SK-N-SH (cell line): Measurements from ENCODE around the gene RABEPK.
"Not testable (repeated sequence)": the region's sequence is repeated elsewhere in the genome, so short reads cannot be mapped to it uniquely, and the experiment has no call there.

Experiments
- EP300 ChIP-seq, 2 experiments: IDR thresholded peaks; 2 replicates each; pipeline versions ENCODE4 v1.4.0 to v1.6.1; 2012; ENCODE audit warnings: borderline replicate concordance in 1 of 2, low read depth in 1 of 2, low read length in 1 of 2
- EZH2phosphoT487 ChIP-seq: fragments of 200-600 bp; sonication (generic); IDR thresholded peaks from 2 replicates; pipeline ENCODE4 v1.6.1; 2017; ENCODE audit warnings: low read depth, mixed run types, mild to moderate bottlenecking, antibody characterized with exemption, moderate library complexity, borderline replicate concordance
- JUND ChIP-seq: IDR thresholded peaks from 2 replicates; pipeline ENCODE4 v1.4.0; 2012
- NFIC ChIP-seq: IDR thresholded peaks from 2 replicates; pipeline ENCODE4 v1.4.0; 2012; ENCODE audit warnings: borderline replicate concordance
- POLR2AphosphoS5 ChIP-seq: IDR thresholded peaks from 2 replicates; pipeline ENCODE4 v1.6.1; 2012; ENCODE audit warnings: low read depth, low read length
- RCOR1 ChIP-seq: fragments of 150-350 bp; IDR thresholded peaks from 2 replicates; pipeline ENCODE4 v1.6.1; 2017; ENCODE audit warnings: antibody characterized with exemption, low read length
- RXRA ChIP-seq: IDR thresholded peaks from 2 replicates; pipeline ENCODE4 v1.4.0; 2012; ENCODE audit warnings: low read depth, mild to moderate bottlenecking, borderline replicate concordance
- TCF12 ChIP-seq: IDR thresholded peaks from 2 replicates; pipeline ENCODE4 v1.4.0; 2012
- ZBTB33 ChIP-seq: IDR thresholded peaks from 2 replicates; pipeline ENCODE4 v1.4.0; 2012; ENCODE audit warnings: low read depth, borderline replicate concordance
- TF ChIP-seq, protein P1 (sequence below): fragments of 200-600 bp; sonication (generic); IDR thresholded peaks from 2 replicates; pipeline ENCODE4 v1.6.1; 2017; ENCODE audit warnings: antibody characterized with exemption, mild to moderate bottlenecking, moderate library complexity
- TF ChIP-seq, protein P2 (sequence below): IDR thresholded peaks from 2 replicates; pipeline ENCODE4 v1.6.1; 2012; ENCODE audit warnings: mild to moderate bottlenecking, low read depth, low read length, moderate library complexity
- TF ChIP-seq, protein P3 (sequence below): IDR thresholded peaks from 2 replicates; pipeline ENCODE4 v1.4.0; 2012; ENCODE audit warnings: low read depth
- TF ChIP-seq, protein P4 (sequence below): IDR thresholded peaks from 2 replicates; pipeline ENCODE4; 2012

DNA sequence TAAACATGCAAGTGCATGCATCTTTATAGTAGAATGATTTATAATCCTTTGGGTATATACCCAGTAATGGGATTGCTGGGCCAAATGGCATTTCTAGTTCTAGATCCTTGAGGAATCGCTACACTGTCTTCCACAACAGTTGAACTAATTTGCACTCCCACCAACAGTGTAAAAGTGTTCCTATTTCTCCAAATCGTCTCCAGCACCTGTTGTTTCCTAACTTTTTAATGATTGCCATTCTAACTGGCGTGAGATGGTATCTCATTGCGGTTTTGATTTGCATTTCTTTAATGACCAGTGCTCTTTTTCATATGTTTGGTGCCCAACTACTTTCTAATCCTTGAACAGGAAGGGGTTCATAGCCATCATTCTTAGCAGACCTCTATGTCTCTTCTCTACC is 18.6 kb upstream of the RABEPK start:
- TF ChIP-seq JUND; ZBTB33; RXRA; RCOR1; POLR2AphosphoS5; NFIC; TCF12; EP300 (IDR thresholded peaks at IDR 0.05; ENCODE audit: borderline replicate concordance in 1 of 2, low read depth in 1 of 2, low read length in 1 of 2); EZH2phosphoT487: not testable (repeated sequence)
- TF ChIP-seq, protein P1, sequence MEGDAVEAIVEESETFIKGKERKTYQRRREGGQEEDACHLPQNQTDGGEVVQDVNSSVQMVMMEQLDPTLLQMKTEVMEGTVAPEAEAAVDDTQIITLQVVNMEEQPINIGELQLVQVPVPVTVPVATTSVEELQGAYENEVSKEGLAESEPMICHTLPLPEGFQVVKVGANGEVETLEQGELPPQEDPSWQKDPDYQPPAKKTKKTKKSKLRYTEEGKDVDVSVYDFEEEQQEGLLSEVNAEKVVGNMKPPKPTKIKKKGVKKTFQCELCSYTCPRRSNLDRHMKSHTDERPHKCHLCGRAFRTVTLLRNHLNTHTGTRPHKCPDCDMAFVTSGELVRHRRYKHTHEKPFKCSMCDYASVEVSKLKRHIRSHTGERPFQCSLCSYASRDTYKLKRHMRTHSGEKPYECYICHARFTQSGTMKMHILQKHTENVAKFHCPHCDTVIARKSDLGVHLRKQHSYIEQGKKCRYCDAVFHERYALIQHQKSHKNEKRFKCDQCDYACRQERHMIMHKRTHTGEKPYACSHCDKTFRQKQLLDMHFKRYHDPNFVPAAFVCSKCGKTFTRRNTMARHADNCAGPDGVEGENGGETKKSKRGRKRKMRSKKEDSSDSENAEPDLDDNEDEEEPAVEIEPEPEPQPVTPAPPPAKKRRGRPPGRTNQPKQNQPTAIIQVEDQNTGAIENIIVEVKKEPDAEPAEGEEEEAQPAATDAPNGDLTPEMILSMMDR = not testable (repeated sequence)
- TF ChIP-seq, protein P2, sequence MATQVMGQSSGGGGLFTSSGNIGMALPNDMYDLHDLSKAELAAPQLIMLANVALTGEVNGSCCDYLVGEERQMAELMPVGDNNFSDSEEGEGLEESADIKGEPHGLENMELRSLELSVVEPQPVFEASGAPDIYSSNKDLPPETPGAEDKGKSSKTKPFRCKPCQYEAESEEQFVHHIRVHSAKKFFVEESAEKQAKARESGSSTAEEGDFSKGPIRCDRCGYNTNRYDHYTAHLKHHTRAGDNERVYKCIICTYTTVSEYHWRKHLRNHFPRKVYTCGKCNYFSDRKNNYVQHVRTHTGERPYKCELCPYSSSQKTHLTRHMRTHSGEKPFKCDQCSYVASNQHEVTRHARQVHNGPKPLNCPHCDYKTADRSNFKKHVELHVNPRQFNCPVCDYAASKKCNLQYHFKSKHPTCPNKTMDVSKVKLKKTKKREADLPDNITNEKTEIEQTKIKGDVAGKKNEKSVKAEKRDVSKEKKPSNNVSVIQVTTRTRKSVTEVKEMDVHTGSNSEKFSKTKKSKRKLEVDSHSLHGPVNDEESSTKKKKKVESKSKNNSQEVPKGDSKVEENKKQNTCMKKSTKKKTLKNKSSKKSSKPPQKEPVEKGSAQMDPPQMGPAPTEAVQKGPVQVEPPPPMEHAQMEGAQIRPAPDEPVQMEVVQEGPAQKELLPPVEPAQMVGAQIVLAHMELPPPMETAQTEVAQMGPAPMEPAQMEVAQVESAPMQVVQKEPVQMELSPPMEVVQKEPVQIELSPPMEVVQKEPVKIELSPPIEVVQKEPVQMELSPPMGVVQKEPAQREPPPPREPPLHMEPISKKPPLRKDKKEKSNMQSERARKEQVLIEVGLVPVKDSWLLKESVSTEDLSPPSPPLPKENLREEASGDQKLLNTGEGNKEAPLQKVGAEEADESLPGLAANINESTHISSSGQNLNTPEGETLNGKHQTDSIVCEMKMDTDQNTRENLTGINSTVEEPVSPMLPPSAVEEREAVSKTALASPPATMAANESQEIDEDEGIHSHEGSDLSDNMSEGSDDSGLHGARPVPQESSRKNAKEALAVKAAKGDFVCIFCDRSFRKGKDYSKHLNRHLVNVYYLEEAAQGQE = not testable (repeated sequence)
- TF ChIP-seq, protein P3, sequence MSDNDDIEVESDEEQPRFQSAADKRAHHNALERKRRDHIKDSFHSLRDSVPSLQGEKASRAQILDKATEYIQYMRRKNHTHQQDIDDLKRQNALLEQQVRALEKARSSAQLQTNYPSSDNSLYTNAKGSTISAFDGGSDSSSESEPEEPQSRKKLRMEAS = not testable (repeated sequence)
- TF ChIP-seq, protein P4, sequence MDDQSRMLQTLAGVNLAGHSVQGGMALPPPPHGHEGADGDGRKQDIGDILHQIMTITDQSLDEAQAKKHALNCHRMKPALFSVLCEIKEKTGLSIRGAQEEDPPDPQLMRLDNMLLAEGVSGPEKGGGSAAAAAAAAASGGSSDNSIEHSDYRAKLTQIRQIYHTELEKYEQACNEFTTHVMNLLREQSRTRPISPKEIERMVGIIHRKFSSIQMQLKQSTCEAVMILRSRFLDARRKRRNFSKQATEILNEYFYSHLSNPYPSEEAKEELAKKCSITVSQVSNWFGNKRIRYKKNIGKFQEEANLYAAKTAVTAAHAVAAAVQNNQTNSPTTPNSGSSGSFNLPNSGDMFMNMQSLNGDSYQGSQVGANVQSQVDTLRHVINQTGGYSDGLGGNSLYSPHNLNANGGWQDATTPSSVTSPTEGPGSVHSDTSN = not testable (repeated sequence)
